HepG2 (cell line): ENCODE measurements around the gene APOA1. TPM values are rescaled to one million over a fixed set of nuclear protein-coding genes. Genes with fewer than 3 reads are reported as not detected.

ENCODE experiments used
- ATAC-seq: fragments of 200-7000 bp; cut with Tn5 transposase; 3 replicates; pipeline ENCODE4 v1.9.1; 2020; ENCODE audit warnings: mild to moderate bottlenecking, moderate library complexity
- BruUV-seq: library from RNA; stranded (reverse); fragments of 400-500 nt; replicated peaks from 2 replicates; lab custom pipeline; 2021; lab: Mats Ljungman, UMichigan
- CTCF ChIA-PET: fragments of 300-600 bp; formaldehyde crosslinking; extraction: SDS; loops from one replicate; lab custom pipeline; 2021; ENCODE audit warnings: low total read pairs, inconsistent platforms, low intra/inter-chr PET ratio; lab: Yijun Ruan, JAX
- POLR2A ChIA-PET: fragments of 350-600 bp; sonication (Branson Sonifier 250); formaldehyde crosslinking; loops from one replicate; lab custom pipeline; 2020; ENCODE audit warnings: antibody characterized with exemption, inconsistent platforms; lab: Yijun Ruan, JAX
- DNase-seq: peaks from one replicate; pipeline ENCODE4 v3.0.0-alpha.2; 2015; ENCODE audit warnings: low spot score
- FAIRE-seq: peaks from 3 replicates; lab custom pipeline; 2011; peaks lifted over from hg19 to GRCh38; lab: Jason Lieb, UNC
- H2AFZ ChIP-seq: one replicate; pipeline ENCODE4 v1.6.1; 2011; ENCODE audit warnings: low read length, inconsistent platforms
- H3K27ac ChIP-seq: fragments of 300-600 bp; 3 replicates; pipeline ENCODE4 v1.8.0; 2011; ENCODE audit warnings: mixed run types, mild to moderate bottlenecking, mixed read lengths, low read length, inconsistent platforms; ENCODE audit not compliant: insufficient read depth; ENCODE audit errors: extremely low read length
- H3K27me3 ChIP-seq, 2 experiments: fragments of 200-600 bp in 1 of 2; 2 replicates in 1 of 2; 3 replicates in 1 of 2; pipeline versions ENCODE4 v1.6.0 to v1.8.0; 2011; ENCODE audit warnings: low read length in 2 of 2, mild to moderate bottlenecking in 2 of 2, moderate library complexity in 2 of 2, inconsistent platforms in 1 of 2; ENCODE audit not compliant: insufficient read depth in 2 of 2, control insufficient read depth in 1 of 2
- H3K36me3 ChIP-seq, 2 experiments: fragments of 200-600 bp in 1 of 2; replicated peaks in 1 of 2; 2 replicates in 1 of 2; 3 replicates in 1 of 2; pipeline versions ENCODE4 v1.5.1 to v1.8.0; 2011; ENCODE audit warnings: low read length in 2 of 2, inconsistent platforms in 1 of 2; ENCODE audit not compliant: insufficient read depth in 2 of 2, control insufficient read depth in 1 of 2
- H3K4me1 ChIP-seq: 2 replicates; pipeline ENCODE4 v1.5.1; 2012; ENCODE audit warnings: low read length, inconsistent platforms; ENCODE audit not compliant: insufficient read depth
- H3K4me2 ChIP-seq: 2 replicates; pipeline ENCODE4 v1.6.0; 2011; ENCODE audit warnings: low read depth, low read length, inconsistent platforms
- H3K4me3 ChIP-seq, 3 experiments: fragments of 200-600 bp in 1 of 3; sonication (generic), shearing (Covaris generic) in 1 of 3; replicated peaks in 1 of 3; 2 replicates each; pipeline ENCODE4 v1.5.1; 2011 to 2016; ENCODE audit warnings: low read length in 3 of 3, inconsistent platforms in 2 of 3, low read depth in 2 of 3, mild to moderate bottlenecking in 2 of 3, control low read depth in 1 of 3, mixed read lengths in 1 of 3; ENCODE audit not compliant: insufficient read depth in 1 of 3
- H3K79me2 ChIP-seq: one replicate; pipeline ENCODE4 v1.6.1; 2011; ENCODE audit warnings: low read length, inconsistent platforms; ENCODE audit not compliant: insufficient read depth
- H3K9ac ChIP-seq: 2 replicates; pipeline ENCODE4 v1.6.0; 2011; ENCODE audit warnings: mild to moderate bottlenecking, low read depth, low read length, inconsistent platforms; ENCODE audit not compliant: insufficient read depth
- H3K9me3 ChIP-seq: 2 replicates; pipeline ENCODE4 v1.5.1; 2012; ENCODE audit warnings: mild to moderate bottlenecking, low read length
- H4K20me1 ChIP-seq: 2 replicates; pipeline ENCODE4 v1.6.0; 2011; ENCODE audit warnings: inconsistent platforms, mild to moderate bottlenecking, low read length, moderate library complexity; ENCODE audit not compliant: insufficient read depth
- AFF4 ChIP-seq: sonication (generic); formaldehyde crosslinking; IDR thresholded peaks from 2 replicates; pipeline ENCODE4 v1.4.0; 2020; ENCODE audit warnings: missing genetic modification reagents
- CHCHD3 ChIP-seq: sonication (generic); formaldehyde crosslinking; IDR thresholded peaks from 2 replicates; pipeline ENCODE4 v1.8.0; 2022; ENCODE audit warnings: mild to moderate bottlenecking, missing genetic modification reagents, moderate library complexity
- ETV6 ChIP-seq: sonication (generic); formaldehyde crosslinking; conservative IDR thresholded peaks from 2 replicates; pipeline ENCODE4 v1.4.0; 2020; ENCODE audit warnings: missing genetic modification reagents
- HDAC6 ChIP-seq: fragments of 200-600 bp; sonication (generic); IDR thresholded peaks from 2 replicates; pipeline ENCODE4 v1.7.0; 2017; ENCODE audit warnings: mild to moderate bottlenecking, antibody characterized with exemption, low read length, low read depth
- IRF2 ChIP-seq: IDR thresholded peaks from 2 replicates; pipeline ENCODE4 v1.6.1; 2018; ENCODE audit warnings: missing genetic modification reagents, missing compliant biosample characterization
- MLLT10 ChIP-seq: sonication (generic); formaldehyde crosslinking; IDR thresholded peaks from 2 replicates; pipeline ENCODE4 v1.4.0; 2020; ENCODE audit warnings: missing genetic modification reagents
- RORA ChIP-seq: sonication (generic); formaldehyde crosslinking; IDR thresholded peaks from 2 replicates; pipeline ENCODE4 v1.5.0; 2020; ENCODE audit warnings: mild to moderate bottlenecking, missing genetic modification reagents, moderate library complexity
- SETDB1 ChIP-seq: sonication (generic); formaldehyde crosslinking; IDR thresholded peaks from 2 replicates; pipeline ENCODE4 v1.5.1; 2020; ENCODE audit warnings: missing genetic modification reagents, mild to moderate bottlenecking, borderline replicate concordance
- TFDP2 ChIP-seq: sonication (generic); formaldehyde crosslinking; IDR thresholded peaks from 2 replicates; pipeline ENCODE4 v1.4.0; 2020; ENCODE audit warnings: missing genetic modification reagents
- THAP9 ChIP-seq: sonication (generic); formaldehyde crosslinking; IDR thresholded peaks from 2 replicates; pipeline ENCODE4; 2020; ENCODE audit warnings: missing genetic modification reagents, mild to moderate bottlenecking, borderline replicate concordance
- ZNF180 ChIP-seq: sonication (generic); formaldehyde crosslinking; IDR thresholded peaks from 2 replicates; pipeline ENCODE4 v1.4.0; 2020; ENCODE audit warnings: low read depth, missing genetic modification reagents, borderline replicate concordance
- ZNF513 ChIP-seq: sonication (generic); formaldehyde crosslinking; conservative IDR thresholded peaks from 2 replicates; pipeline ENCODE4 v1.5.0; 2020; ENCODE audit warnings: missing genetic modification reagents
- ZNF607 ChIP-seq: sonication (generic); formaldehyde crosslinking; IDR thresholded peaks from 2 replicates; pipeline ENCODE4 v1.5.1; 2020; ENCODE audit warnings: missing genetic modification reagents, mild to moderate bottlenecking, borderline replicate concordance
- ZNF703 ChIP-seq: sonication (generic); formaldehyde crosslinking; IDR thresholded peaks from 2 replicates; pipeline ENCODE4 v1.5.1; 2020; ENCODE audit warnings: missing genetic modification reagents, mild to moderate bottlenecking, moderate library complexity, borderline replicate concordance
- ZNF878 ChIP-seq: sonication (generic); formaldehyde crosslinking; IDR thresholded peaks from 2 replicates; pipeline ENCODE4 v1.8.1; 2023; ENCODE audit warnings: mild to moderate bottlenecking, missing genetic modification reagents, moderate library complexity
- WGBS: methylation state at CpG from one replicate; pipeline ENCODE4 v1.1.6; 2017; ENCODE audit warnings: low lambda C conversion rate; 5-methylcytosine and 5-hydroxymethylcytosine counted together
- in situ Hi-C: cut with HindIII; loops from 2 replicates; pipeline ENCODE4 v1.10.0; 2017; ENCODE audit warnings: low pct_unique_long_range_greater_than_20kb; ENCODE audit not compliant: extremely low pct_ligation_motif_present
- intact Hi-C: fragments of 100-400 bp; cut with micrococcal nuclease; formaldehyde crosslinking; loops from one replicate; pipeline ENCODE4 v1.10.0; 2022; ENCODE audit not compliant: unreplicated experiment
- polyA plus RNA-seq, 8 experiments: library from polyadenylated mRNA; depleted of rRNA in 3 of 8; stranded (reverse) in 7 of 8; unstranded in 1 of 8; fragments of >200 nt; fragmentation: Illumina TruSeq in 4 of 8; extraction: Trizol in 4 of 8; gene quantifications; 2 replicates each; pipeline versions ENCODE4 v1.2.1 to v1.2.3, GENCODE V29; 2011 to 2016; ENCODE audit warnings: low read depth in 4 of 8, missing spikeins in 1 of 8, mixed read lengths in 1 of 8; ENCODE audit not compliant: insufficient read depth in 1 of 8
- total RNA-seq, 5 experiments: library from RNA; depleted of rRNA; stranded (reverse); fragments of >200 nt; fragmentation: Illumina TruSeq; extraction: Trizol; gene quantifications; 2 replicates each; pipeline ENCODE4 v1.2.3, GENCODE V29; 2016; ENCODE audit warnings: low read depth in 1 of 5

Gene APOA1
- total and polyA plus RNA-seq, 2 of the 13 experiments (the other 11 are each of a cell fraction or from before 2014, with no cell fraction given): 1,973 to 5,485 TPM

GRCh38 chr11:116868066-116868465 is 30.6 kb upstream of the APOA1 start:
- no peak for DNase-seq
- no peaks in the 10 kb centered on the region for H3K79me2 ChIP-seq
- CTCF ChIA-PET: no interaction called here
- H3K4me3 ChIP-seq: no peak overlapping the region
- intact Hi-C loops: no loop called here
- H3K4me2 ChIP-seq: no peak overlapping the region
- H3K9me3 ChIP-seq: no peaks in the 10 kb centered on the region
- peaks cover 20% of the 10 kb centered on the region for H3K4me1 ChIP-seq
- no peak overlapping the region for H3K27ac ChIP-seq
- FAIRE-seq: no peak
- no peaks in the 10 kb centered on the region for H3K27me3 ChIP-seq
- POLR2A ChIA-PET: no interaction called here
- no TSS peak for BruUV-seq
- ATAC-seq: no peak
- peaks cover 24 to 88% of the 10 kb centered on the region in 2 experiments for H3K36me3 ChIP-seq
- H4K20me1 ChIP-seq: no peaks in the 10 kb centered on the region
- in situ Hi-C loops: no loop called here
- no peak overlapping the region for H2AFZ ChIP-seq
- 96% methylated on average over 3 of the region's 3 CpGs for WGBS
- H3K9ac ChIP-seq: no peak overlapping the region
- TF ChIP-seq ZNF180 (CRISPR knock-in tag): no peak
- TF ChIP-seq ZNF607: no peak
- TF ChIP-seq ETV6 (CRISPR knock-in tag): no peak
- TF ChIP-seq THAP9 (CRISPR knock-in tag): no peak
- no peak for TF ChIP-seq RORA (CRISPR knock-in tag)
- TF ChIP-seq HDAC6: no peak
- TF ChIP-seq ZNF878 (CRISPR knock-in tag): no peak
- TF ChIP-seq AFF4: no peak
- no peak for TF ChIP-seq IRF2
- no peak for TF ChIP-seq ZNF703 (CRISPR knock-in tag)
- TF ChIP-seq ZNF513 (CRISPR knock-in tag): no peak
- TF ChIP-seq MLLT10 (CRISPR knock-in tag): no peak
- TF ChIP-seq SETDB1 (CRISPR knock-in tag): no peak
- TF ChIP-seq TFDP2 (CRISPR knock-in tag): no peak
- no peak for TF ChIP-seq CHCHD3 (CRISPR knock-in tag)
